A549 treated with RU486 at 1 μM for 4 hours (cell line): Measurements from ENCODE around the gene NCSTN. TPM values are rescaled to one million over a fixed set of nuclear protein-coding genes. Genes with fewer than 3 reads are reported as not detected.

Experiments
- total RNA-seq: library from RNA; stranded (reverse); fragments of 200-300 nt; extraction: Qiagen RNA extraction; gene quantifications from 5 replicates; pipeline ENCODE4 v1.2.3, GENCODE V29; 2022; ENCODE audit warnings: low read depth

The NCSTN gene
- 40.6 to 47.7 TPM (median 43.9 TPM) in 5 replicates for total RNA-seq

GRCh38 chr1:160342953-160343869, at the start of gene NCSTN, which contains the start of gene COPA:
NCSTN (plus strand) TSS chr1:160343383; CDS start chr1:160343397, 14 bp downstream.
COPA (minus strand) TSS chr1:160343250; CDS start chr1:160343170, 80 bp downstream.

DNA sequence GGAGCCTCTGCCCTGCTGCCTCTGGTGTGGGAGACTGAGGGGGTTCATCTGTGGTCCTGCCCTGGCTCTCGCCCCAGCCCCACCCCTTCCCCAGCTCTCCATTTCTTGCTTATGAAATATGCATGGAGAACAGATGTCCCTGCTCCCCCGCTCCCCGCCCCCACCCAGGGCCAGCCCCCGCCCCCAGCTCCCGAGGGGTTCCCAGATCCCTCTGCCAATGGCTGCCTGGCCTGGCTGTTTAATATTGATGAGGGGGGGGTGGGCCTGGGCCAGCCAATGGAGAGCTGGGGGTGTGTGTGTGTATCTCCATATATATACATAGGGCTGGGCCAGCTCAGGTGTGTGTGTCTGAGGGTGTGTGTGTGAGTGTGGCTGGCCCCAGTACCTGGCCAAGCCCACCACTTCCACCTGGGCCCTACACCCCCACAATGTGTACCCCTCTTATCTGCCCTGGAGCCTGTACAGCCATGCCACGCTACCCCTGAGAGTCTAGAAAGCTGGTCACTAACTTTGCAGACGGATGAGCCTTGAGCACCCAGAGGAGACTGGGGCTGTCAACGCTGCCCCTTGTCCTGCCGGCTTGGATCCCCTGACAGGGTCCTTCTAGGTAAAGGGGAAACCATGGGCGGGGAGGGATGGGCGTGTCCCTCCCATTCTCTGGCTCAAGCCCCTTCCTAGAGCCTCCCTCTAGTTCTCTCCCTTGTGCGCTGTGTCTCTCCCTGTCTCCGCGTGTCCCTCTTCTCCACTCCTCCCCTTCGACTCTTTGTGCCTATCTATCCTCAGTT, 23.7 kb downstream of the NCSTN start, which contains the start of gene NHLH1:
Gene NHLH1 (plus strand): TSS at position 341 of the 785 bp plus-strand sequence. CDS start 3,661 bp downstream, outside the sequence.

GRCh38 chr1:160400223-160400645, 57.1 kb downstream of the NCSTN start, which contains the start of gene VANGL2:
VANGL2 (plus strand) TSS chr1:160400564; CDS start chr1:160415838, 15,274 bp downstream.

Other genes starting within 250 kb of the NCSTN start
- 5.6 to 10.4 TPM (median 8.4 TPM) in 5 replicates for gene IGSF8, start 244.8 kb upstream of the NCSTN start, total RNA-seq
- 0.03 to 0.04 TPM (median 0.03 TPM) in 3 of 5 replicates, not detected in the others for gene ATP1A2, start 227.6 kb upstream of the NCSTN start, total RNA-seq
- gene ATP1A4, start 191.8 kb upstream of the NCSTN start, total RNA-seq, result not detected in 5 replicates
- not detected in 5 replicates for gene CASQ1, start 152.8 kb upstream of the NCSTN start, total RNA-seq
- 190 to 210 TPM (median 195 TPM) in 5 replicates for gene PEA15, start 138.0 kb upstream of the NCSTN start, total RNA-seq
- 43.4 to 52.8 TPM (median 51.7 TPM) in 5 replicates for gene DCAF8, start 80.8 kb upstream of the NCSTN start, total RNA-seq
- gene PEX19, start 58.2 kb upstream of the NCSTN start, total RNA-seq, result 20.5 to 32.1 TPM (median 23.6 TPM) in 5 replicates
- 77.4 to 91.2 TPM (median 83.1 TPM) in 5 replicates for gene COPA, start 133 bp upstream of the NCSTN start, total RNA-seq
- 0.34 to 0.70 TPM (median 0.42 TPM) in 5 replicates for gene NHLH1, start 23.7 kb downstream of the NCSTN start, total RNA-seq
- 0.61 to 1.1 TPM (median 1.0 TPM) in 5 replicates for gene VANGL2, start 57.2 kb downstream of the NCSTN start, total RNA-seq
- not detected in 5 replicates for gene SLAMF6, start 179.9 kb downstream of the NCSTN start, total RNA-seq
- not detected in 5 replicates for gene CD84, start 236.1 kb downstream of the NCSTN start, total RNA-seq